GM20431 (cell line): ENCODE data around the gene ATP5PO.
"Not testable (repeated sequence)": the region's sequence is repeated elsewhere in the genome, so short reads cannot be mapped to it uniquely, and the experiment has no call there.

Experiments used
- in situ Hi-C: fragments of 300-500 bp; cut with MseI, MboI; formaldehyde crosslinking; loops from one replicate; pipeline ENCODE4 v1.15.0; 2020; ENCODE audit warnings: low sequenced_read_pairs; ENCODE audit not compliant: unreplicated experiment

The ATP5PO gene

GRCh38 chr21:33875026-33875695, 40.4 kb downstream of the ATP5PO start:
- in situ Hi-C loops: no loop called here

- in situ Hi-C loops: no loop called here
Measured at GRCh38 chr21:33874161-33874560, 41.4 kb downstream of the ATP5PO start.

GRCh38 chr21:33872881-33873515, 42.6 kb downstream of the ATP5PO start:
- in situ Hi-C loops: no loop called here

GRCh38 chr21:33871171-33871570, 44.4 kb downstream of the ATP5PO start:
- in situ Hi-C loops: no loop called here

GRCh38 chr21:33870768-33871167, 44.8 kb downstream of the ATP5PO start:
- in situ Hi-C loops: no loop called here

- in situ Hi-C loops: no loop called here
Measured at GRCh38 chr21:33869873-33870272, 45.7 kb downstream of the ATP5PO start.

- in situ Hi-C loops: not testable (repeated sequence)
Measured at GRCh38 chr21:33867868-33868267, 47.7 kb downstream of the ATP5PO start.

GRCh38 chr21:33866826-33867225, 48.8 kb downstream of the ATP5PO start:
- in situ Hi-C loops: no loop called here

GRCh38 chr21:33865996-33866575, 49.5 kb downstream of the ATP5PO start:
- in situ Hi-C loops: no loop called here

GRCh38 chr21:33865176-33865575, 50.4 kb downstream of the ATP5PO start:
- in situ Hi-C loops: no loop called here

- in situ Hi-C loops: no loop called here
Measured at GRCh38 chr21:33864150-33864549, 51.5 kb downstream of the ATP5PO start.

GRCh38 chr21:33863191-33863590, 52.4 kb downstream of the ATP5PO start:
- in situ Hi-C loops: not testable (repeated sequence)

- in situ Hi-C loops: no loop called here
Measured at GRCh38 chr21:33861125-33861524, 54.5 kb downstream of the ATP5PO start.

GRCh38 chr21:33860332-33860879, 55.2 kb downstream of the ATP5PO start:
- in situ Hi-C loops: no loop called here

- in situ Hi-C loops: no loop called here
Measured at GRCh38 chr21:33859373-33860102, 56.1 kb downstream of the ATP5PO start.

GRCh38 chr21:33858667-33859372, 56.8 kb downstream of the ATP5PO start:
- in situ Hi-C loops: no loop called here

- in situ Hi-C loops: no loop called here
Measured at GRCh38 chr21:33857846-33858666, 57.5 kb downstream of the ATP5PO start.

- in situ Hi-C loops: no loop called here
Measured at GRCh38 chr21:33856893-33857527, 58.6 kb downstream of the ATP5PO start.

- in situ Hi-C loops: no loop called here
Measured at GRCh38 chr21:33855190-33855589, 60.4 kb downstream of the ATP5PO start.
